NCI-H2081 (cell line): Measurements from ENCODE around the gene DPP9.
A peak's percentile ranks its signal among the peaks of the same experiment; 100 is the strongest.
"Not testable (repeated sequence)": the region's sequence is repeated elsewhere in the genome, so short reads cannot be mapped to it uniquely, and the experiment has no call there.

Experiments
- DNase-seq, 2 experiments: peaks; one replicate each; lab custom pipeline; 2025; lab: John Stamatoyannopoulos, UW

Gene DPP9

GRCh38 chr19:4723595-4724514 lies at the start of gene DPP9:
Gene DPP9, minus strand, starts transcription at chr19:4723842. Its CDS starts 3,936 bp downstream, at chr19:4719906.
- DNase-seq = peak; percentile 97 to 98

- no peak for DNase-seq
Measured at GRCh38 chr19:4773047-4773640, 49.5 kb upstream of the DPP9 start.

GRCh38 chr19:4772566-4772965 lies 48.9 kb upstream of the DPP9 start:
- DNase-seq = no peak

- DNase-seq = peak; percentile 94
Measured at GRCh38 chr19:4768934-4769777, 45.5 kb upstream of the DPP9 start.

GRCh38 chr19:4764393-4764660 lies 40.7 kb upstream of the DPP9 start:
- DNase-seq = no peak

GRCh38 chr19:4763021-4763420 lies 39.4 kb upstream of the DPP9 start:
- no peak for DNase-seq

- no peak for DNase-seq
Measured at GRCh38 chr19:4760285-4760650, 36.6 kb upstream of the DPP9 start.

GRCh38 chr19:4759388-4760284 lies 36.0 kb upstream of the DPP9 start:
- DNase-seq = peak; percentile 95 to 97

- DNase-seq = no peak
Measured at GRCh38 chr19:4758659-4759058, 35.0 kb upstream of the DPP9 start.

- no peak for DNase-seq
Measured at GRCh38 chr19:4758082-4758481, 34.4 kb upstream of the DPP9 start.

GRCh38 chr19:4755459-4755858 lies 31.8 kb upstream of the DPP9 start:
- DNase-seq = no peak

GRCh38 chr19:4754248-4754647 lies 30.6 kb upstream of the DPP9 start:
- DNase-seq = no peak

- DNase-seq = no peak
Measured at GRCh38 chr19:4749870-4750590, 26.4 kb upstream of the DPP9 start.

- peak; percentile 35 to 59 for DNase-seq
Measured at GRCh38 chr19:4748589-4748988, 24.9 kb upstream of the DPP9 start.

GRCh38 chr19:4748185-4748584 lies 24.5 kb upstream of the DPP9 start:
- no peak for DNase-seq

- DNase-seq = no peak
Measured at GRCh38 chr19:4745986-4746385, 22.3 kb upstream of the DPP9 start.

GRCh38 chr19:4745175-4745574 lies 21.5 kb upstream of the DPP9 start:
- not testable (repeated sequence) for DNase-seq

- DNase-seq = no peak
Measured at GRCh38 chr19:4744451-4745174, 21.0 kb upstream of the DPP9 start.

GRCh38 chr19:4742723-4743646 lies 19.3 kb upstream of the DPP9 start:
- peak; percentile 94 to 97 for DNase-seq
